NCI-H69 (cell line): Measurements from ENCODE around the gene SLC7A4.
A peak's percentile ranks its signal among the peaks of the same experiment; 100 is the strongest.
"Not testable (repeated sequence)": the region's sequence is repeated elsewhere in the genome, so short reads cannot be mapped to it uniquely, and the experiment has no call there.

Source experiments
- DNase-seq: peaks from one replicate; lab custom pipeline; 2025; lab: John Stamatoyannopoulos, UW

Gene SLC7A4

DNA sequence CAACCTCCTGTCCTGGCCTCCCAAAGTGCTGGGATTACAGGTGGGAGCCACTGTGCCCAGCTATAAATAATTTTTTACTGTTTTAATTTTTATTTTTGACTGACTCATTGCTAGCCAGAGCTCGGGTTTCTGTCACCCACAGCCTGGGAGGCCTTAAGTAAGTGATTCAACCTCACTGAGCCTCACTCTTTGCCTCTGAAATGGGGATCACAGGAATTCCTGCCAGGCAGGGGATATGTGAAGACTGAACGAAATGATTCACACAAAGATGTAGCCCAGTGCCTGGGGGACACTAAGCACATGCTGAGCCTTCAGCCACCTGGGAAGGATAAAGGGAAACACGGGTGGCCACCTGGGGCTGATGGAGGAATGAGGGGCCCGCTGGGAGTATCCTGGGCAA is 9.6 kb upstream of the SLC7A4 start:
- DNase-seq: no peak

- not testable (repeated sequence) for DNase-seq
Observed at GRCh38 chr22:21039158-21039557, 6.8 kb upstream of the SLC7A4 start.

- DNase-seq: no peak
Observed at GRCh38 chr22:21038405-21038804, 6.0 kb upstream of the SLC7A4 start.

DNA sequence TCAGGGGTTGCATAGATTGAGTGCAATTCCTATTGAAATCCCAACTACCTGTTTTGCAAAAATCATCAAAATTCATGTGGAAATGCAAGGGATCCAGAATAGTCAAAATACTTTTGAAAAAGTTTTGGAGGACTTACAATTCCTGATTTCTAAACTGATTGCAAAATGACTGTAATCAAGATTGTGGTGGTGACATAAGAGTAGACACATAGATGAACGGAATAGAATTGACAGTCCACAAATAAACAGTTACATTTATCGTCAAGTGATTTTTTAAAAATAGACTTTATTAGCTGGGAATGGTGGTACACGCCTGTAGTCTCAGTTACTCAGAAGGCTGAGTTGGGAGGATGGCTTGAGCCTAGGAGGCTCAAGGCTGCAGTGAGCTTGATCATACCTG is 2.6 kb upstream of the SLC7A4 start:
- DNase-seq: no peak

DNA sequence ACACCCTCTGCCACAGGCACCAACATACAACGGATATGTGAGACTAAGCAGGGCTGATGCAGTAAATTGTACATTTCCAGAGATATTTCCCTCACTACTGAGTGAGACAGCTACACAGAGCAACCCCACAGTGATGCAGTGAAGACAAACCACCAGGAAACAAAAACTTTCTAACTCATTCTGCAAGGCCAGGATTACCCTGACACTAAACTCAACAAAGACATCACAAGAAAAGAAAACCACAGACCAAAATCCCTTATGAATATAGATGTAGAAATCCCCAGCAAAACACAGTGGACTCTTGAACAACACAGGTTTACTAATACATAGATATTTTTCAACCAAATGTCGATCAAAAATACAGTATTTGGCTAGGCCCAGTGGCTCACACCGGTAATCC is 1.5 kb upstream of the SLC7A4 start:
- DNase-seq: no peak

DNA sequence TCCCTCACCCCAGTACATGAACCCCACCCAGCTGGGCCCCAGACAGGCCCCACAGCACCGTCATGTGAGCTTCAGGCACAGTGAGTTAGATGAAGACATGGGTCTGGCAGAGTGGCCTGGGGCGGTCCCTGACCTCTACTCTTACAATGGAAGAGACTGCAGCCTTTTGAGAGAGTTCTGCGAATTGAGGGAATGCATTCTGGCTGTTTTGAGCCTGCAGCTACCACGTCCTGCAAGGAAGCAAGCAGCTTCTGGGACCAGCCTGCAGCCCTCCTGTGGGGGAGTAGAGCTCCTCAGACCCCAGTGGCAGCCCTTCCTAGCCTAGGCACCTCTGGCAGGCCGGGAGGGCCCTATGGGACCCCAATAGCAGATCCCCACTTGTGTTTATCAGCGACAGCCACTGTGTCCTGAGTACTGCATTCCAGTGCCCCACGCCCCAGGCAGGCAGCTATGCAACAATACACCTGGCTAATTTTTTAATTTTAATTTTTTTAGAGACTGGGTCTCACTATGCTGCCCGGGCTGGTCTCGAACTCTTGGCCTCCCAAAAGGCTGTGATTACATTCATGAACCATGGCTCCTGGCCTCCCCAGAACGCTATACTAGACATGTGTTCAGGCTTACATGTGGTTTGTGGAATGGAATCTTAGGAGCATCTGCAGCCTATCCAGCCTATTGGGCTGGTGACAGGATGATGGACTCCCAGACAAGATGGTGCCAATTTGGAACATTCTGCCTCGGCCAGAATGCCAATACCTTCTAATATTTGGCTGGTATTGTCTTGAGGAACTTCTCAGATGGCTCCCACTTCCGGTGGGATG is 717 bp upstream of the SLC7A4 start:
- DNase-seq: no peak

- DNase-seq: no peak
Observed at GRCh38 chr22:21031545-21032036, 770 bp downstream of the SLC7A4 start.

DNA sequence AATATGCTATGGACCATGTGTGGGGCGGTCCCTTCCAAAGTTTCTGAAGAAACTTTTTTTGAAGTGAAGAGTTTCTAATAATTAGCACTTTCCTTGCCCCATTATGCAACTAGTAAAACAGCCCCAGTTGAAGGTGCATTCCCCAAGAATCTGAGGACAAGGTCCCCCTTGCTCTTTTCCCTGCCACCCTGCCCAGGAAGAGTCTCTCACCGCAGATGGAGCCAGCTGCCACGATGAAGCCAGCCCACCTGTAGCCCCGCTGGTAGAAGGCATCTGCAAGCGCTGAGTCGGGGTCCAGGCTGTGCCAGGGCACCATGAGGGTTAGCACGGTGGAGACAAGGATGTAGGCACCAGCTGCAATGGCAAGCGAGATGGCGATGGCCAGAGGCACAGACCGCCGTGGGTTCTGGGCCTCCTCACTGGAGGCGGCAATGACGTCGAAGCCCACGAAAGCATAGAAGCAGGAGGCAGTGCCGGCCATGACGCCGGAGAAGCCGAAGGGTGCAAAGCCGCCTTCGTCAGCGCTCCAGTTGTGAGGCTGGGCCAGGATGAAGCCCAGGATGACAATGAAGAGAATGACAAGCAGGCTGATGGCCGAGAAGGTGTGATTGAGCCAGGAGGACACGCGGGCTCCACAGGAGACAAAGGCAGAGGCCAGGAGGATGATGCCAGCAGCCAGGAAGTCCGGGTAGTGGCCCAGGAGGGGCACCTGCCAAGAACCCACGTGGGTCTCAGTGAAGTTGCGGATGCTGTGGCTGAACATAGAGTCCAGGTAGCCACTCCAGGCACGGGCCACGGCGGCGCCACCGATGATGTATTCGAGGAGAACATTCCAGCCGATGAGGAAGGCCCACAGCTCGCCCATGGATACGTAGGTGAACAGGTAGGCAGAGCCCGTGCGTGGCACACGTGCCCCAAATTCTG is 1.5 kb downstream of the SLC7A4 start:
- DNase-seq: no peak

GRCh38 chr22:21030032-21030431 is 2.3 kb downstream of the SLC7A4 start:
- DNase-seq: no peak

- DNase-seq: no peak
Observed at GRCh38 chr22:21029486-21030025, 2.8 kb downstream of the SLC7A4 start.

DNA sequence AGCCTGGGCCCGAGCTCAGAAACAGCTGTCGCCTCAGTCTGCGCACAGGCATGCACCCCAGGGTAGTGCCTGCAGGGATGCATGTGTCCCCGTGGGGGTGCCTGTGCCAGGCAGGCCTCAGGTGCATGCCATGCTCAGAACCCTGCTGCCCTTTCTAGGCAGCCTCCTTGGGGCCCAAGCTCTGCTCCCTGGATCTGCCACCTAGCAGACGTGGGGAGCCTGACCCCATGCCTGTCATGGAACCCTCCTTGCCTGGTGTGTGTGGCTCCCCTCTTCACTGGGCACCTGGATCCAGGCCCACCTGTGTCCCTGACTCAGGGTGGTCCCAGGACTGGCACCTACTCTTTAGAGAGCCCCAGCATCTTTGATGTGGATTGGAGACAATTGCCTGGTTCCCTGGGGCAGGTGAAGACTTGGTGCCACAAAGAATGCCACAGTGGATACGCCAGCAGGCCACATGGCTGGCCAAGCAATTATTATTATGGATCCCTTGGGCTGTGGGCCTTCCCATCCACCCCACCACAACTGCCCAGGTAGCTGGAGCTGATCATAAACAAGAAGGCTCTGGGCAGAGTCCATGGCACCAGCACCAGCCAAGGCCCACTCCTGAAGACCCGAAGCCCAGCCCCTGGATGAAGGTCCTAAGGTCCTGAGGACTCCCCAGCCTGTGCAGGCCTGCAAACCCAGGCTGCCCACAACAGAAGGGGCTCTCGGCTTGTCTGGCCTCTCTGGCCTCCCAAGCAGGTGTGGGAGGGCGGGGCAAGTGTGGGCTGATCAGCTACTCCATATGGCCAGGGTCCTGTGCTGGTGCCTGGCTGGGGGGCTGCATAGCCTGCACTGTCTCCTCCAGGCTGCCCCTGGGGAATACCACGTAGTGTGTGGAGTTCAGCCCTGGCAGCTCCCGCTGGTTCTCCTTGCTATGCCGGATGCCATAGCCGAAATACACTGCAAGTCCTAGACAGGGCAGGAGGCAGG is 3.8 kb downstream of the SLC7A4 start:
- DNase-seq: no peak

GRCh38 chr22:21026783-21027692 is 5.3 kb downstream of the SLC7A4 start:
- peak; percentile 62 for DNase-seq

- no peak for DNase-seq
Observed at GRCh38 chr22:21025763-21026755, 6.3 kb downstream of the SLC7A4 start.

DNA sequence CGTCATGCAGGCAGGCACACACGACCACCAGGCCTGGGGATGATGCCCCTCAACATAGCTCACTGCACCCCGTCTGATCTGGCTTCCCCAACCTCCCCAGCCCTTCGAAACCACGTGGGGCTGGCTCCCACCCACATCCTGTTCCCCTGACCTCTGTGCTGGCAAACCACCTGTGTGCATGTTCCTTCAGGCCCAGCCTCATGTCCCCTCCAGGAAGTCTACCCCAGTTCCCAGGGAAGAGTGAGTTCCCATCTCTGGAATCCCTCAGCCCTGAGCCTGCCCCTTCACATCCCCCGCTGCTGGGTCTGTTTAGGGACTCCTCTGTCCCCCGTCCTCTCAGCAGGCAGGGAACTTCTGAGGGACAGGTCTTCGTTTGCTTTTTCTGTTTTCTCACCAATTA is 7.1 kb downstream of the SLC7A4 start:
- DNase-seq: no peak

GRCh38 chr22:21022955-21023614 is 9.3 kb downstream of the SLC7A4 start:
- DNase-seq: no peak

GRCh38 chr22:21022507-21022906 is 9.9 kb downstream of the SLC7A4 start:
- DNase-seq: no peak

- peak; percentile 48 for DNase-seq
Observed at GRCh38 chr22:21020802-21021429, 11.4 kb downstream of the SLC7A4 start.

DNA sequence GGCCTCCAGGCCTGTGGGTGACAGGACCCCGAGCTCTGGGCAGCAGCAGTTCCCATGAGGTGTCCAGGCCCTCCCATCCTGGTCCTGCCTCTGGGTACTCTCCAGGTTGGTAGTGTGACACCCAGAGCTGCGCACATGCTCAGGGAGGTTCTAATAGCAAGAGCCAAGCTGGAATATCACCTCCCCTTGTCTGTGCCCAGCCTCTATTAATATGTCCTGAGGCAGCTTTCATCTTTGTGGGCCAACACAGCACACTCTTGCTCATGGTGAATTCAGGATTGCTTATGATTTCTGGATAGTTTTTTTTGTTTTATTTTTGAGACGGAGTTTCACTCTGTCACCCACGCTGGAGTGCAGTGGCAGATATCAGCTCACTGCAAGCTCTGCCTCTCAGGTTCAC is 14.0 kb downstream of the SLC7A4 start:
- DNase-seq: no peak
